HAP-1 (cell line): Measurements from ENCODE around the gene GUCY2C.
"Not testable (repeated sequence)": the region's sequence is repeated elsewhere in the genome, so short reads cannot be mapped to it uniquely, and the experiment has no call there.

ENCODE experiments used
- DNase-seq, 2 experiments: peaks; one replicate each; pipeline ENCODE4 v3.0.0-alpha.2; 2016 to 2020; ENCODE audit warnings: low spot score in 2 of 2
- H3K27me3 ChIP-seq: fragments of 250-450 bp; sonication (Bioruptor Pico); 2 replicates; pipeline ENCODE4 v1.5.1; 2020; ENCODE audit warnings: low read depth, mild to moderate bottlenecking, moderate library complexity
- H3K36me3 ChIP-seq: fragments of 250-450 bp; sonication (Bioruptor Pico); replicated peaks from 2 replicates; pipeline ENCODE4 v1.5.1; 2020; ENCODE audit warnings: mild to moderate bottlenecking
- H3K4me1 ChIP-seq: fragments of 250-450 bp; sonication (Bioruptor Pico); 2 replicates; pipeline ENCODE4 v1.5.1; 2020; ENCODE audit warnings: mild to moderate bottlenecking
- H3K4me3 ChIP-seq: fragments of 250-450 bp; sonication (Bioruptor Pico); 2 replicates; pipeline ENCODE4 v1.5.1; 2020; ENCODE audit warnings: mild to moderate bottlenecking, moderate library complexity
- H3K9me3 ChIP-seq: fragments of 250-450 bp; sonication (Bioruptor Pico); 2 replicates; pipeline ENCODE4 v1.5.1; 2020; ENCODE audit warnings: mild to moderate bottlenecking, moderate library complexity
- in situ Hi-C: fragments of 300-500 bp; cut with MboI; formaldehyde crosslinking; loops from 3 replicates; pipeline ENCODE4 v1.14.3; 2020; ENCODE audit warnings: low sequenced_read_pairs, inconsistent platforms, mixed read lengths

GUCY2C gene

DNA sequence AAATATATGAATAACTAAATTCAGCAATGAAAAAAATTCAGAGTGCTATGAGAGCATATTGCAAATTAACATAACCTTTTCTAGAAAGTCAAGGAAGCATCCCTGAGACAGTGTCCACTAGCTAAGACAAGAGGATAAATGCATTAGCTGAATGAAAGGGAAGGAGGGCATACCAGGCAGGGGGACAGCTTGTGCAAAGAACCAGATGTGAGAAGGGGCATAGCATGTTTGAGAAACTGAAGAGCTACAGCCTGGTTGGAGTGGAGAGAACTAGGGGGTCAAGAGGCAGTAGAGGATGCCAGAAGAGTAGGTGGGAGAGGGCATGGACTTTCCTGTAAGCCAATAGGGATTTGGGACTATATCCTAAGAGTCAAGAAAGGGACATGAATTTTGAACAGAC, 2.2 kb upstream of the GUCY2C start:
- Histone ChIP-seq H3K9me3 (no peaks in the 10 kb centered on the region), H3K27me3 (no peaks in the 10 kb centered on the region), H3K4me3 (no peak overlapping the region), H3K36me3 (no peaks in the 10 kb centered on the region), H3K4me1 (no peaks in the 10 kb centered on the region)
- no peak for DNase-seq
- in situ Hi-C loops = no loop called here

DNA sequence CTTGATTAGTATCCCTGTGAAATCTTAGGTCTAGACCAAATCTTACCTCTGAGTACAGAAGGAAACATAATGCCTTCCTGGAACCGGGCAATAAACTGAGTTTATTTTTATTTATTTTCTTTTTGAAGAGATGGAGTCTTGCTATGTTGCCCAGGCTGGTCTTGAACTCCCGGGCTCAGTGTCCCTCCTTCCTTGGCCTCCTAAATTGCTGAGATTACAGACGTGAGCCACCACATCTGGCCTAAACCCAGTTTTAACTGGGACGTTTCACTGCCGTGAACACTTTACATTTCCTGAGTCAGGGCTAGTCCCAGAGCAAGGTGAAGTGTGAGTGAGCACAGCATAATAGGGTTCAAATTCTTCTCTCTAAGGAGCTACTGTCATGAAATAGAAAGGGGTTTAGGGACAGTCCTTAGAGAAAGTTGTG, 671 bp downstream of the GUCY2C start:
- in situ Hi-C loops = no loop called here
- Histone ChIP-seq H3K9me3 (no peaks in the 10 kb centered on the region), H3K27me3 (no peaks in the 10 kb centered on the region), H3K4me3 (no peak overlapping the region), H3K4me1 (no peaks in the 10 kb centered on the region), H3K36me3 (no peaks in the 10 kb centered on the region)
- no peak for DNase-seq

DNA sequence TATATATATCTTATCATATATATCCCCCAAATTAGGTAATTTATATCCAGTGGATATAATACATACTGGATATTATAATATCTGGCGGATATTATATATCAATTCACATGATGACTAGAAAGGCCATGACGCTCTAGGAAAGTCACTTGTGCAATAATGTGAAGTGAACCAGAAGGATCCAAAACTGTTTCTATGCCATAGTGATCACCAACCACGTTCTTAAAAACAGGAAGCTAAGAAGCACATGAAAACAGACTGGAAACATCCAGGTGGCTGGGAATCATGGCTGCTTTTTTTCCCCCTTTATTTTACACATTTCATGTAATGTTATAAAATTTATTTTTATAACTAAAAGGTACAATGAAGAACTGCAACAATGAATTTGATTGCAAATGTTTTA, 1.4 kb downstream of the GUCY2C start:
- in situ Hi-C loops = no loop called here
- no peaks in the 10 kb centered on the region for H3K27me3 ChIP-seq
- no peaks in the 10 kb centered on the region for H3K9me3 ChIP-seq
- H3K36me3 ChIP-seq = no peaks in the 10 kb centered on the region
- H3K4me3 ChIP-seq = no peak overlapping the region
- H3K4me1 ChIP-seq = no peaks in the 10 kb centered on the region
- no peak for DNase-seq

DNA sequence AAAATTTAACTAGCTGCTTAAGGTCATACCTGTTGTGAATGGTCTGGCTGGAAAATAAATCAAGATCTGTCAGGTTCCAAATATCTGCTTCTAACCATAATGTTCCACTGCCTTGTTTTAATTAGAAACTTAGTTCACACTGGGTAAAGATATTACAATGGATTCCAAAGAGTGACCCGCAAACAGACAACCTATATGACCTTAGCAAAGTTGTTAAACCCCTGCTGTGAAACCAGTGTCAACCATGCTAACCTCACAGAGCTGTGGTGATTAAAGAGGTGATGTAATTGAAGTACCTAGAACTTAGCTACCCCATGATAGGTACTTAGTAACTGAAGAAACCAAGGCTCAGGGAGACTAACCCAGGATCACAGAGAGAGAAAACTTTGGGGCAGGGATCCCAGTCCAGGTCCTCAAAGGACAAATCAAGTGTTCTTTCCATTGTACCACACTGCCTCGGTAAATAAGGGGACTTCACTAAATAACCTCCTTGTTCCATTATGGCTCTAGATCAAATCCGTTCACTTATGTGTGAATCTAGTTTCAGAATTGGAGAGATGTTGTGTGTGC, 2.2 kb downstream of the GUCY2C start:
- Histone ChIP-seq H3K27me3 (no peaks in the 10 kb centered on the region), H3K4me3 (no peak overlapping the region), H3K4me1 (no peaks in the 10 kb centered on the region), H3K36me3 (no peaks in the 10 kb centered on the region), H3K9me3 (no peaks in the 10 kb centered on the region)
- DNase-seq = no peak
- in situ Hi-C loops = no loop called here

DNA sequence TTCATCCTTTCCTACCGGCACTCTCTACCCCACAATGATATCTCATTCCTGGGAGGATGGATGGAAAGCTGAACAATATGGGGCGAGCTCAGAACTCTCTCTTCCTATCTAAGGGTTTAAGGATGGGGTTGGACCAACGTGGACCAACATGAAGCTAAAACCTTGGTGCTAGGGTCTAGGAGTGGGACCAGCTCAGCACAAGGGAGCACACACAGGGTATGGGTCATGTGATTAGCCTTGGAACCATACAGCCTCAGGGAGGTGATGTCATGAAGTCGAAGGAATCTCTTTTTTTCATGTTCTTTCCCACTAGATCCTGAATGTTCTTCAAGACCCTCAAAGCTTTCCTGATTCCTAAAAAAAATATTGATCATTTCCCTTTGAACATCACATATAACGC, 3.3 kb downstream of the GUCY2C start:
- Histone ChIP-seq H3K36me3 (no peaks in the 10 kb centered on the region), H3K27me3 (no peaks in the 10 kb centered on the region), H3K4me3 (no peak overlapping the region), H3K9me3 (no peaks in the 10 kb centered on the region), H3K4me1 (no peaks in the 10 kb centered on the region)
- in situ Hi-C loops = no loop called here
- DNase-seq = no peak

DNA sequence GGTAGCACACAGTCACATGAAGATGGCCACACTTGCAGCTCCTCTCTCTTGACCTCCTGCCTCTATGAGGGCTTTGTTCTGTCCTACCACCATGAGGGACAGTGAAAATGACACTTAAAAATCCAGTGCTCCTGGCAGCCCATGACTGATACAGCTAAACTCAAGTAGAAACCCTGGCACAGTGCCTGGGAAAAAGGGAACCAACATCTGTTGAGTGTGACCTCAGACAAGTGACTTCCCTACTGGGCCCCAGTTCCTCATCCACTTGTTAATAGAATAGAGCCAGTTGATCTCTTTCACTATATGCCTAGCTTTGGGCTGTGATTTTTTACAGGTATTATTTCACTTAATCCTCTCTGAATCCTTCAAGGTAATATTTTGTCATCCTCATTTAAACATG, 4.8 kb downstream of the GUCY2C start:
- in situ Hi-C loops = no loop called here
- Histone ChIP-seq H3K9me3 (no peaks in the 10 kb centered on the region), H3K4me1 (no peaks in the 10 kb centered on the region), H3K36me3 (no peaks in the 10 kb centered on the region), H3K27me3 (no peaks in the 10 kb centered on the region), H3K4me3 (no peak overlapping the region)
- DNase-seq = no peak

DNA sequence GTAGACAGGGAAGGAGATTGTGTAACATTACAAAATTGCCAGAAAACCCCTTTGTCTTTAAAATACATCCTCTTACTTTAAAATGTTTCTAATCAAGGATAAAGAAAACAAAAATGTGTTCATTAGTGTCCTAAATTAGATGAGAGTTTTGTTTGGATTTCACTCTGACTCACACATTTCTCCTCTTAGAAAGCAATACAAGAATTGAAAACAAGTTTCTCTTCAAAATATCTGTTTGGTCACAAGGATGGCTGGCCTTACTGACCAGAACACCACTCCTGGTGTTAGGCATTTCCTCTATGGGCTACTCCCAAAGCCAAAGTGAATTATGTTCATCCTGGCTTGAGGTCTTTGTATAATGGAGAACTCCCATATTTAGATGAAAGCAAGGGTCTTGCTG, 6.4 kb downstream of the GUCY2C start:
- no peak overlapping the region for H3K4me3 ChIP-seq
- no peaks in the 10 kb centered on the region for H3K36me3 ChIP-seq
- H3K9me3 ChIP-seq = no peaks in the 10 kb centered on the region
- no peaks in the 10 kb centered on the region for H3K27me3 ChIP-seq
- in situ Hi-C loops = no loop called here
- no peak for DNase-seq
- H3K4me1 ChIP-seq = no peaks in the 10 kb centered on the region

DNA sequence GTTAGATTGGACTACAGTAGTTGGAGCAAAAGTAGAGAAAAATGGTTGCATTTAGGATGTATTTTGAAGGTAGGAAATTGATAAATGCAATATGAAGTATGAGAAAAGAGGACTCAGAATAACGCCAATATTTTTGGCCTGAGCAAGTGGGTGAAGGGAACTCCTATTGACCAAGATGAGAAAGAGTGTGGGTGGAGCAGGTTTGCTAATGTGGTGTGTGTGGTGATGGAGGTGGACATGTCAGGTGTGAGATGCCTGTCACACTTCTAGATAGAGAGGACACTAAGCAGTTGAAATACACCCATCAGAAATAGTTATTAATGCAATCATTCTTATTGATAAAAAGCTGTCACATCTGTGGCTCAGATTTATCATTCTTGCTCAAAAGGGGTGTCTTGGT, 7.3 kb downstream of the GUCY2C start:
- H3K36me3 ChIP-seq = no peaks in the 10 kb centered on the region
- DNase-seq = no peak
- no peaks in the 10 kb centered on the region for H3K27me3 ChIP-seq
- H3K4me1 ChIP-seq = no peaks in the 10 kb centered on the region
- no peaks in the 10 kb centered on the region for H3K9me3 ChIP-seq
- H3K4me3 ChIP-seq = no peak overlapping the region
- in situ Hi-C loops = no loop called here

DNA sequence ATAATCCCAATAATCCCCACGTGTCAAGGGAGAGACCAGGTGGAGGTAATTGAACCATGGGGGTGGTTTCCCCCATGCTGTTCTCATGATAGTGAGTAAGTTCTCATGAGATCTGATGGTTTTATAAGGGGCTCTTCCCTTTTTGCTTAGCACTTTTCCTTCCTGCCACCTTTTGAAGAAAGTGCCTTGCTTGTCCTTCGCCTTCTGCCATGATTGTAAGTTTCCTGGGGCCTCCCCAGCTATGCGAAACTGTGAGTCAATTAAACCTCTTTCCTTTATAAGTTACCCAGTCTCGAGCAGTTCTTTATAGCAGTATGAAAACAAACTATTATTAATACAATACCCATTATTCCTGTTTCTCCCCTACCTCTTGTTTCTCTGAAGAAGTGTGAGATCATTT, 14.2 kb downstream of the GUCY2C start:
- H3K9me3 ChIP-seq, DNase-seq, H3K4me3 ChIP-seq, H3K36me3 ChIP-seq, in situ Hi-C loops, H3K27me3 ChIP-seq, H3K4me1 ChIP-seq: not testable (repeated sequence)

DNA sequence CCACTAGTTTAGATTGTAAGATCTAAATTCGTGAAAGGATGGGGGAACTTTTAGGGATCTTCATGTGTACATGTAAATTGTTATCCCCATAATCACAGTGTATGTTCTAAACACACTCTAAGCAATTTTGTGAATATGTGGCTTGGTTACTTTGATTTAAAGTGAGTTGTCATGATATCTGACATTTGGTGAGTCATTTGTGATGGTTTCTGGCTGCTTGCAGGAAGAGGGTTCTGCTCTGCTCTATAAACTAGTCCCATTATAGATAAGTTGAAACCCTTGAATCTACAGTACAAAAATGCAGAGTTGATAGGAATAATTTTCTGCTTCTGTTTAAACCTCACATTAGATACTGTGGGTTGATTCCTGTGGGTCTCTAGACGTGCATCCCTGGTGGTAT, 14.8 kb downstream of the GUCY2C start:
- Histone ChIP-seq H3K4me3 (no peak overlapping the region), H3K36me3 (no peaks in the 10 kb centered on the region), H3K9me3 (no peaks in the 10 kb centered on the region), H3K4me1 (no peaks in the 10 kb centered on the region), H3K27me3 (peaks cover 8% of the 10 kb centered on the region; the same call in 1 of the 2 replicates)
- in situ Hi-C loops = no loop called here
- DNase-seq = no peak

DNA sequence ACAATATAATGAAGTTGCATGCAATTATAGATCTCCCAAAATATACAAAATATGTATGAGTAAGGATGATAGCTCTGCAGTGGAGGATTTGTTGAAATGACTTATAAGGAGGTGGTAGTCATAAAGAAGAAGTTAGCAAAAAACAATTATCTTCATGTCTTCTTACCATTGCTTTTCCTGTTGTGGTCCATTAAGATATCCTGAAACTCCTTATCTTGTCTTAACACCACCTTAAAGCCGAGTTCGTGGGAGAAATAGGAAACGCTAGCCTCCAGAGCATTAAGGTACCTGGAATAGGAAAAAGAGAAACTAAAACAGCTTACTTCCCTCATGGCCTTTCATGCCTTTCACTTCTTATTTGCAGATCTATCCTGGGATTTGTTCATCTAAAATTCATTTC, 15.2 kb downstream of the GUCY2C start:
- Histone ChIP-seq H3K4me3 (no peak overlapping the region), H3K27me3 (peaks cover 12% of the 10 kb centered on the region; the same call in 1 of the 2 replicates), H3K36me3 (no peaks in the 10 kb centered on the region), H3K9me3 (no peaks in the 10 kb centered on the region), H3K4me1 (no peaks in the 10 kb centered on the region)
- DNase-seq = no peak
- in situ Hi-C loops = no loop called here

DNA sequence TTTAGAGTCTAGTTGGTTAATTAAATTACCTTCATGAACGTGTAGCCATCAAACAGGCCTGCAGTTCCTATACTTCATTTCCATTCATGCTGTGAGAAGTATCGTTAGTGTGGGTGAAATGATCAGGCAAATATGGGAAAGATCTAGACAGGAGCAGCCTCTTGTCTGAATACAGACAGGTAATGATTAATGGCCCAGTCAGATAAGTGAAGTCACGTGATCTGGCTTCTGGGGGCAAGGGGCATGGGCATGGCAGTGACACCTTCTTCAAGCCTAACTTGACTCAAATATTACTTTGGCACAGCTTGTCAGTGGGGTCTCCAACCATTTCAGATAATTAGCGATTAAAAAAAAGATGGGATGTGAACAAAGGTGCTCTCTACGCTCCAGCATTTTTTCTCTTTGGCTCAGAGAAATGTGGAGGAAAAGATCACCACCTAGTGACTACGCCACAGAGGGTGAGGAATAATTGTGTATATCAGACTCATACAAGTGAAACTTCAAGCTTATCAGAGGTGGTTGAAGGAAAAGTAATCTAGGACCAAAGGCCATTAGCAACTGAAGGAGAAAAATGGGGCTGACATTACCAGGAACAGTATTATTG, 17.8 kb downstream of the GUCY2C start:
- no peaks in the 10 kb centered on the region for H3K4me1 ChIP-seq
- in situ Hi-C loops = no loop called here
- H3K27me3 ChIP-seq = peaks cover 16% of the 10 kb centered on the region; the same call in 1 of the 2 replicates
- no peaks in the 10 kb centered on the region for H3K36me3 ChIP-seq
- no peak overlapping the region for H3K4me3 ChIP-seq
- H3K9me3 ChIP-seq = no peaks in the 10 kb centered on the region
- no peak for DNase-seq

DNA sequence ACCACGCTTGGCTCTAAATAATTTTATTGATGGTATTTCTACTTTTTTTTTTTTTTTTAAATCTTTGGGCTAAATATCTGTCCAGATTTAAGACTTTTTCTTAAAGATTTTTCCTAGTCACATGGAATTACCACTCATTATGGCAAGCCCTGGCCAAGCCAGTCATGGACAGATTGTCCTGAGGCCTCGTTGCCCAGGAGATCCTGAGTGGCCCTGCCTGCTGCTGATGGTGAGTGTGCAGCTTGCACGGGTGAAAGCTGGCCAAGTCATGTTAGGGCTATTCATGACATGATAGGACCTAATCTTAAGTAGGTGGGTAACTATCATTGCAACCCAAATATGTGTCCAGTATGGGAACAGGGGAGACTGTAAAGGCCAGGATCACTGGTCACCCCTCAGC, 27.8 kb downstream of the GUCY2C start:
- Histone ChIP-seq H3K4me1 (no peaks in the 10 kb centered on the region), H3K4me3 (no peak overlapping the region), H3K36me3 (no peaks in the 10 kb centered on the region), H3K9me3 (0 out of 2 replicates have a peak, but pooled peaks cover 2% of the 10 kb centered on the region), H3K27me3 (no peaks in the 10 kb centered on the region)
- no peak for DNase-seq
- in situ Hi-C loops = no loop called here

DNA sequence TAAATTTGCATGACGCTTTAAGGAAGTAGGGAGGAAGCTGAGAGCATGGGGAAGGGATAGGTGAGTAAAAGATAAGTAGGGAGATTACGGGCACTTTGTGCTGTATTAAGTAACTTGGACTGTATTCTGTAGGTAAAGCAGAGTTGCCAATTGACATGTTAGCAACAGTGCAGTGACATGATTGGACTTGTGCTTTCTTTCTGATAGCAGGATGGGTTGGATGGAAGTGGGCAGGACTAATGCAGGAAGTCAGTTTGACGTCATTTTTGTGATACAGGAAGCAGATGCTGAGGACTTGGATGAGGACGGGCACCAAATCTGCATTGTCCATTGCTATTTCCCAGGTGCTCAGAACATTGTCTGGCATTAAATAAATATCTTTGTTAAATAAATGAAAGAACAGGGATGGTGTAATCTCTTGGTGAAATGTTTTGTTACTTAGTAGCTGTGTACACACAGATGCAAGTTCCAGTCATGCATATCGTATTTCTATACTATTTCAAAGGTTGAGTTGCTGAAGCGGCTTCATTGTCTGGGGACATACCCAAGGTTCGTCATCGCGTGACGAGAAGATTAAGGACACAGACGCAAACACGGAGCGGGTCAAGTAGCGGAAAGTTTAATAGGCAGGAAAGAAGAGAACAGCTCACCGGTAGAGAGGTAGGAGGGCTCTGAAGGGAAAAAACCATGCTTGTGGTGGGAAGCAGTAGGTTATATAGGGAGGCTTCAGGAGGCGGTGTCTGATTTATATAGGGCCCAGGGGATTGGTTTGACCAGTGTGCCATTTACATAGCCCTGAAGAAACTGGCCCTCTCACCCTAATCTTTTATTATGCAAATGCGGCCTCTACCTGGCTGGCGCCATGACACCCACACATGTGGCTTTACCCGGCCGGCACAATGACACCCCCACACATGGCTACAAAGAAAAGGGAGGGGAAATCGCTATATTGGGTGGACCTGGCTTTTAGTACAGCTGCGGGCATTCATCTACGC, 30.7 kb downstream of the GUCY2C start:
- no peaks in the 10 kb centered on the region for H3K9me3 ChIP-seq
- no peak for DNase-seq
- H3K4me3 ChIP-seq = no peak overlapping the region
- H3K27me3 ChIP-seq = no peaks in the 10 kb centered on the region
- in situ Hi-C loops = no loop called here
- no peaks in the 10 kb centered on the region for H3K36me3 ChIP-seq
- H3K4me1 ChIP-seq = no peaks in the 10 kb centered on the region
